Mesenchymal stem cell (in vitro differentiated cells and primary cell): ENCODE measurements around the gene SMOC2.

Source experiments
- DNase-seq: peaks from one replicate; pipeline ENCODE4 v3.0.0-alpha.2; 2013
- H2AFZ ChIP-seq: one replicate; pipeline ENCODE4 v1.6.1; 2013; ENCODE audit warnings: low read depth, mild to moderate bottlenecking, control low read depth, inconsistent platforms, low read length, moderate library complexity
- H2AK5ac ChIP-seq: 2 replicates; pipeline ENCODE4 v1.6.1; 2013; ENCODE audit warnings: low read length, moderate library complexity, mild to moderate bottlenecking, inconsistent platforms; ENCODE audit not compliant: severe bottlenecking
- H2BK120ac ChIP-seq: one replicate; pipeline ENCODE4 v1.6.1; 2013; ENCODE audit warnings: low read depth, mild to moderate bottlenecking, inconsistent platforms, low read length, moderate library complexity
- H2BK12ac ChIP-seq, 2 experiments: one replicate each; pipeline ENCODE4 v1.6.1; 2013; ENCODE audit warnings: inconsistent platforms in 2 of 2, low read length in 2 of 2, mild to moderate bottlenecking in 2 of 2, moderate library complexity in 2 of 2, control low read depth in 1 of 2
- H2BK15ac ChIP-seq: one replicate; pipeline ENCODE4 v1.6.1; 2013; ENCODE audit warnings: mild to moderate bottlenecking, low read depth, inconsistent platforms; ENCODE audit not compliant: poor library complexity, severe bottlenecking
- H2BK5ac ChIP-seq: 2 replicates; pipeline ENCODE4 v1.6.1; 2013; ENCODE audit warnings: low read depth, mild to moderate bottlenecking, low read length, control low read depth, inconsistent platforms; ENCODE audit not compliant: poor library complexity, severe bottlenecking
- H3K14ac ChIP-seq, 2 experiments: one replicate each; pipeline ENCODE4 v1.6.1; 2013; ENCODE audit warnings: inconsistent platforms in 2 of 2, low read length in 2 of 2, control low read depth in 1 of 2, mild to moderate bottlenecking in 1 of 2, moderate library complexity in 1 of 2
- H3K18ac ChIP-seq, 2 experiments: one replicate each; pipeline ENCODE4 v1.6.1; 2013; ENCODE audit warnings: inconsistent platforms in 2 of 2, low read length in 2 of 2, control low read depth in 1 of 2, low read depth in 1 of 2, mild to moderate bottlenecking in 1 of 2
- H3K23ac ChIP-seq, 2 experiments: one replicate each; pipeline ENCODE4 v1.6.1; 2013; ENCODE audit warnings: inconsistent platforms in 2 of 2, low read length in 2 of 2, mild to moderate bottlenecking in 2 of 2, moderate library complexity in 2 of 2, control low read depth in 1 of 2
- H3K27ac ChIP-seq: 2 replicates; pipeline ENCODE4 v1.5.1; 2013; ENCODE audit warnings: mild to moderate bottlenecking, moderate library complexity, low read length, control low read depth, inconsistent platforms; ENCODE audit not compliant: poor library complexity, severe bottlenecking
- H3K27me3 ChIP-seq, 2 experiments: 2 replicates each; pipeline versions ENCODE4 v1.6.1 to v1.7.0; 2013; ENCODE audit warnings: low read length in 2 of 2, mild to moderate bottlenecking in 2 of 2, moderate library complexity in 2 of 2, control low read depth in 1 of 2, inconsistent platforms in 1 of 2; ENCODE audit not compliant: control insufficient read depth in 1 of 2, insufficient read depth in 1 of 2
- H3K36me3 ChIP-seq, 2 experiments: 2 replicates each; pipeline versions ENCODE4 v1.6.1 to v1.7.0; 2013; ENCODE audit warnings: low read length in 2 of 2, control low read depth in 1 of 2, inconsistent platforms in 1 of 2, low read depth in 1 of 2, mild to moderate bottlenecking in 1 of 2; ENCODE audit not compliant: insufficient read depth in 2 of 2, control insufficient read depth in 1 of 2
- H3K4ac ChIP-seq, 2 experiments: one replicate each; pipeline ENCODE4 v1.6.1; 2013; ENCODE audit warnings: inconsistent platforms in 2 of 2, low read length in 2 of 2, mild to moderate bottlenecking in 2 of 2, moderate library complexity in 2 of 2, control low read depth in 1 of 2, low read depth in 1 of 2
- H3K4me1 ChIP-seq: 2 replicates; pipeline ENCODE4 v1.6.1; 2013; ENCODE audit warnings: low read depth, low read length, control low read depth; ENCODE audit not compliant: control insufficient read depth, insufficient read depth
- H3K4me2 ChIP-seq: 2 replicates; pipeline ENCODE4 v1.6.1; 2013; ENCODE audit warnings: low read length, mild to moderate bottlenecking, inconsistent platforms; ENCODE audit not compliant: poor library complexity, severe bottlenecking
- H3K4me3 ChIP-seq, 2 experiments: 2 replicates each; pipeline versions ENCODE4 v1.5.1 to v1.7.0; 2013; ENCODE audit warnings: low read length in 2 of 2, mild to moderate bottlenecking in 2 of 2, control low read depth in 1 of 2, low read depth in 1 of 2; ENCODE audit not compliant: insufficient read depth in 1 of 2
- H3K79me1 ChIP-seq: replicated peaks from 2 replicates; pipeline ENCODE4 v1.6.1; 2013; ENCODE audit warnings: mild to moderate bottlenecking, control low read depth, low read length, inconsistent platforms; ENCODE audit not compliant: poor library complexity, severe bottlenecking
- H3K9ac ChIP-seq: 2 replicates; pipeline ENCODE4 v1.7.0; 2013; ENCODE audit warnings: mild to moderate bottlenecking, low read length, moderate library complexity
- H3K9me3 ChIP-seq: 2 replicates; pipeline ENCODE4 v1.7.0; 2013; ENCODE audit warnings: mild to moderate bottlenecking, low read length; ENCODE audit not compliant: control insufficient read depth
- H4K8ac ChIP-seq: one replicate; pipeline ENCODE4 v1.6.1; 2013; ENCODE audit warnings: inconsistent platforms, mild to moderate bottlenecking, low read length, moderate library complexity
- H4K91ac ChIP-seq: one replicate; pipeline ENCODE4 v1.6.1; 2013; ENCODE audit warnings: mild to moderate bottlenecking, low read length, inconsistent platforms
- WGBS: methylation state at CpG from one replicate; pipeline ENCODE4 v1.1.7; 2013; ENCODE audit warnings: mixed read lengths; 5-methylcytosine and 5-hydroxymethylcytosine counted together

Gene SMOC2

DNA sequence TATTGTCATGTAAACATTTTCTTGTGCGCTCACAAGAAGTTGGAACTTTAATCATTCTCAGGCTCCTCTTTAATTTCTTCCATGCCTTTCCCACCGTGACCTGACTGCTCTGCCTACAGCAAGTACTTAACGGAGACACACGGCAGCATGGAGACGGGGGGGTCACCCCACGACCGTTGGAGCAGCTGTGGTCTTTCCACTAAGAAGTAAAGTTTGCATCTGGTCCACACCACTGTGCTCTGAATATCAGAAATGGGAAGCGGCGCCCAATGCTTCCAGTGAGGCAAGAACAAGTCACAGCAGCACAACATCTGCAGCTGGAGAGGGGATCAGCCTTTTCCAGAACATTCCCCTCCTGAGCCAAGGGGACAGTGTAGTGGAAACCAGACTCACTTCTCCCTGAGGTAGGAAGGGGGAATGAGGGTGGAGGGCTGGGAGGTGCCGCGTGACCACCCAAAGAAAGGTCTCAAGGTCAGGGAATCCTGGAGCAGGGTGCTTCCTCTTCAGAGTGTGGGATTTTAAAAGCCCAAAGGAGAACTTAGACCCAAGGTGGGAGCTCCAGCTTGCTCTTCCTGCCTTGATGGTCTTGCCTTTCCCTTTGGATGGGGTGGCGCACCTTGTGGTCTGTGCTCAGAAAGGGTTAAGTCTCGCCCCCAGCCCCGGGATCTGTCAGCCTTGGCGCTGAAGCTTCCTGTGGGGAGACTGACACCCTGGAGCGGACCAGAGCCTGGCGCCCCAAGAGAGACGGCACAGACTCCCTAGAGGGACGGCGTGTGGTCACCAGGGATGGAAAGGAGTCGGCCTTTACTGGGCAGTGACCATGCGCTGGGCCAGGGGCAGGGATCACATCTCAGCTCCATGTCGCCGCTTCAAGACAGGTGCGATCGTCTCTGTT is 25.6 kb upstream of the SMOC2 start:
- Histone ChIP-seq H2BK5ac (no peak overlapping the region), H3K27me3 (peaks cover 16 to 44% of the 10 kb centered on the region in 2 experiments), H2BK12ac (no peak overlapping the region), H3K9me3 (no peaks in the 10 kb centered on the region), H2AFZ (no peak overlapping the region), H3K23ac (no peak overlapping the region), H3K14ac (no peak overlapping the region), H3K18ac (no peak overlapping the region), H3K9ac (no peak overlapping the region), H4K8ac (no peak overlapping the region), H2BK15ac (no peak overlapping the region), H3K27ac (no peak overlapping the region), H4K91ac (no peak overlapping the region), H2BK120ac (no peak overlapping the region), H2AK5ac (no peak overlapping the region), H3K4me3 (no peak overlapping the region), H3K36me3 (no peaks in the 10 kb centered on the region), H3K4ac (no peak overlapping the region), H3K79me1 (no peaks in the 10 kb centered on the region), H3K4me1 (no peaks in the 10 kb centered on the region), H3K4me2 (no peak overlapping the region)
- no peak for DNase-seq
- WGBS = 79% methylated on average over 26 of the region's 26 CpGs

DNA sequence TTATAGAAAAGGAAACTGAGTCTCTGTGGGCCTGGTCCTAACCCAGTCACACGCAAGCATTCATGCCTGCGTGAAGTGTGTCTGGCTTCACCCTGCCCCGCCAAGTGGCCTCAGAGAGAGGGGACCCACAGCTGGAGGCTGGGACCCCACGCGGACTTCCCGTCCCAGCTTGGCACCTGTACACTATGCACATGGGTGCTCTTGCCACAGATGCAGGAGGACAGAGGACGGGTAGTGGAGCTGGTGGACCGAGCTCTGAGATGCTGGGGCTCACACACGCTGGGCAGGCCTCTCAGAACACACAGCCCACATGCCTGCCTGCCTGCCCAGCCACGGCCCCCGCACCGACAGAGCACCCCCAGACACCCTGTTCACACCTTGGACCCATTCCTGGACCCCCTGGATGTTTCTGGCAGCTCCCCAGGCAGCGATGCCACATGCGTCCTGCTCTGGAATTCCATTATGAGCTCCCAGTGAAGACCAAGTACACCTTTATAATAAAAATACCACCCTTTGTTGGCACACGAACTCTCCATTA is 24.9 kb upstream of the SMOC2 start:
- no peak overlapping the region for H3K18ac ChIP-seq

DNA sequence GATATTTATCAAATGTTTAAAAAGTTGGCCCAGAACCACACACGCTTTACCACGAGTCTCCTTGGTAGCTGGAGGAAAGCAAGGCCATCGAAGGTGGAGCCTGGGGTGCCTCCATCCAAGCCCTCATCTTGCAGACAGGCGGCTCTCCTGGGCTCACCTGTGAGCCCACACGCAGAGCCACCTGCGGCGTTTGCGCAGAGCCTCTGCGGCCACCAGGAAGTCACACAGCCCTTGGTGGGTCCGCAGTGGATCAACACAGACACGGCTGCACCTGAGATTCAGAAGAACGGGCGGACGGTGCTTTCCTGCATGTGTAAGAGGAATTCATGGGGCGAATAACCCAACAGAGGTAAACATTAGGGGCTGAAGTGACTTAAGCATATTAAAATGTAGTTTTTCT is 24.5 kb upstream of the SMOC2 start:
- no peak overlapping the region for H2BK12ac ChIP-seq
- H3K18ac ChIP-seq = no peak overlapping the region
- no peak overlapping the region for H3K27ac ChIP-seq
- DNase-seq = no peak
- H2BK15ac ChIP-seq = no peak overlapping the region
- no peaks in the 10 kb centered on the region for H3K9me3 ChIP-seq
- 89% methylated on average over 12 of the region's 15 CpGs for WGBS
- no peak overlapping the region for H2BK5ac ChIP-seq
- H3K4me1 ChIP-seq = no peaks in the 10 kb centered on the region
- no peaks in the 10 kb centered on the region for H3K36me3 ChIP-seq
- no peak overlapping the region for H3K4me2 ChIP-seq
- H3K4me3 ChIP-seq = no peak overlapping the region
- H2AK5ac ChIP-seq = no peak overlapping the region
- no peak overlapping the region for H2BK120ac ChIP-seq
- H4K8ac ChIP-seq = no peak overlapping the region
- no peak overlapping the region for H3K9ac ChIP-seq
- H3K27me3 ChIP-seq = peaks cover 16 to 44% of the 10 kb centered on the region in 2 experiments
- H3K79me1 ChIP-seq = no peaks in the 10 kb centered on the region
- no peak overlapping the region for H3K4ac ChIP-seq
- no peak overlapping the region for H2AFZ ChIP-seq
- H3K23ac ChIP-seq = no peak overlapping the region
- no peak overlapping the region for H4K91ac ChIP-seq
- H3K14ac ChIP-seq = no peak overlapping the region

More for the DNA sequence above, 24.9 kb upstream of the SMOC2 start:
- H3K4me3 ChIP-seq = no peak overlapping the region
- H3K14ac ChIP-seq = no peak overlapping the region
- H3K4me2 ChIP-seq = no peak overlapping the region
- H3K9ac ChIP-seq = no peak overlapping the region
- H4K91ac ChIP-seq = no peak overlapping the region
- H3K79me1 ChIP-seq = no peaks in the 10 kb centered on the region
- H3K27ac ChIP-seq = no peak overlapping the region
- no peaks in the 10 kb centered on the region for H3K36me3 ChIP-seq
- 86% methylated on average over 15 of the region's 15 CpGs for WGBS
- no peaks in the 10 kb centered on the region for H3K9me3 ChIP-seq
- no peak overlapping the region for H2AFZ ChIP-seq
- no peak for DNase-seq
- no peak overlapping the region for H3K23ac ChIP-seq
- H3K4me1 ChIP-seq = no peaks in the 10 kb centered on the region
- H2BK5ac ChIP-seq = no peak overlapping the region
- H3K4ac ChIP-seq = no peak overlapping the region
- H2BK15ac ChIP-seq = no peak overlapping the region
- H3K27me3 ChIP-seq = peaks cover 16 to 44% of the 10 kb centered on the region in 2 experiments
- no peak overlapping the region for H2AK5ac ChIP-seq
- no peak overlapping the region for H2BK12ac ChIP-seq
- no peak overlapping the region for H2BK120ac ChIP-seq
- H4K8ac ChIP-seq = no peak overlapping the region

DNA sequence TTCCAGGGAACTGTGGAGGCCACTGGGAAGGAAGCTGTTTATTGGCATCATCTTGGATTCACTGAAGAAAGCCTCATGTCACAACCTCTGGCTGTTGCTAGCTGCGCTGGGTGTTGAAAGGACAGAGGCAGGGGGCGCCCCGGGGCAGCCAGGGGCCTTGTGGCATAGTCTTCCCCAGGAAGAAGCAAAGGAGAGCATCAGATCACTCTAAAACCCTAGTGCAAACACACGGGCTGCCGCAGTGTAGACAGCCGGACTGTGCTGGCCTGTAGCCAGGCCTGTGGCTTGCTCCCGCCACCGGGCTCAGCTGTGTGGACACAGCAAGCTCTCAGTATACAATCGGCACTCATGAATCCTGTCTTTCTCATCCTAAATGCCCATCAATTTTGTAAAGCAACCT is 23.8 kb upstream of the SMOC2 start:
- no peak overlapping the region for H3K27ac ChIP-seq
- H3K9me3 ChIP-seq = no peaks in the 10 kb centered on the region
- no peak overlapping the region for H2BK12ac ChIP-seq
- H3K14ac ChIP-seq = no peak overlapping the region
- no peak overlapping the region for H4K8ac ChIP-seq
- H2AK5ac ChIP-seq = no peak overlapping the region
- no peak overlapping the region for H2AFZ ChIP-seq
- no peaks in the 10 kb centered on the region for H3K4me1 ChIP-seq
- H3K27me3 ChIP-seq = peaks cover 16 to 48% of the 10 kb centered on the region in 2 experiments
- no peak overlapping the region for H4K91ac ChIP-seq
- H3K4ac ChIP-seq = no peak overlapping the region
- no peak overlapping the region for H2BK15ac ChIP-seq
- H3K9ac ChIP-seq = no peak overlapping the region
- no peak overlapping the region for H3K4me2 ChIP-seq
- H2BK5ac ChIP-seq = no peak overlapping the region
- no peak for DNase-seq
- H3K79me1 ChIP-seq = no peaks in the 10 kb centered on the region
- no peaks in the 10 kb centered on the region for H3K36me3 ChIP-seq
- H3K23ac ChIP-seq = no peak overlapping the region
- 68% methylated on average over 8 of the region's 9 CpGs for WGBS
- no peak overlapping the region for H3K4me3 ChIP-seq
- H3K18ac ChIP-seq = no peak overlapping the region
- no peak overlapping the region for H2BK120ac ChIP-seq
